Measurements from ENCODE around the gene A4GALT.
A peak's percentile ranks its signal among the peaks of the same experiment; 100 is the strongest.

Gene A4GALT

GRCh38 chr22:42719656-42720262 lies 911 bp downstream of the A4GALT start:
- H3K27ac Mint-ChIP-seq: peak overlapping the region; percentile 34

GRCh38 chr22:42719133-42719532 lies 1.5 kb downstream of the A4GALT start:
- H3K27me3 Mint-ChIP-seq: peaks cover 46% of the 10 kb centered on the region
- no peak for ATAC-seq
- H3K4me3 Mint-ChIP-seq: peak overlapping the region; percentile 77
- H3K4me1 Mint-ChIP-seq: peaks cover 55% of the 10 kb centered on the region
- H3K27ac Mint-ChIP-seq: peak overlapping the region; percentile 34
- H3K9me3 Mint-ChIP-seq: no peaks in the 10 kb centered on the region
- H3K36me3 Mint-ChIP-seq: no peaks in the 10 kb centered on the region

More at GRCh38 chr22:42719656-42720262, 911 bp downstream of the A4GALT start:
- ATAC-seq: no peak
- peaks cover 51% of the 10 kb centered on the region for H3K27me3 Mint-ChIP-seq
- H3K4me3 Mint-ChIP-seq: peak overlapping the region; percentile 77
- H3K36me3 Mint-ChIP-seq: no peaks in the 10 kb centered on the region
- H3K4me1 Mint-ChIP-seq: peaks cover 55% of the 10 kb centered on the region
- H3K9me3 Mint-ChIP-seq: no peaks in the 10 kb centered on the region

GRCh38 chr22:42717197-42717928 lies 3.3 kb downstream of the A4GALT start:
- H3K4me3 Mint-ChIP-seq: peak overlapping the region; percentile 40
- ATAC-seq: peak; percentile 59

GRCh38 chr22:42716649-42717127 lies 4.0 kb downstream of the A4GALT start:
- H3K4me1 Mint-ChIP-seq: peaks cover 60% of the 10 kb centered on the region
- peaks cover 7% of the 10 kb centered on the region for H3K36me3 Mint-ChIP-seq
- H3K27ac Mint-ChIP-seq: peak overlapping the region; percentile 20
- peak; percentile 87 for ATAC-seq
- H3K27me3 Mint-ChIP-seq: peaks cover 27% of the 10 kb centered on the region
- peak overlapping the region; percentile 19 for H3K4me3 Mint-ChIP-seq
- no peaks in the 10 kb centered on the region for H3K9me3 Mint-ChIP-seq

More at GRCh38 chr22:42717197-42717928, 3.3 kb downstream of the A4GALT start:
- Mint-ChIP-seq H3K36me3 (peaks cover 6% of the 10 kb centered on the region), H3K4me1 (peaks cover 56% of the 10 kb centered on the region), H3K27me3 (peaks cover 28% of the 10 kb centered on the region), H3K9me3 (no peaks in the 10 kb centered on the region), H3K27ac (peak overlapping the region; percentile 20)

GRCh38 chr22:42716221-42716620 lies 4.4 kb downstream of the A4GALT start:
- H3K9me3 Mint-ChIP-seq: no peaks in the 10 kb centered on the region
- H3K36me3 Mint-ChIP-seq: peaks cover 11% of the 10 kb centered on the region
- H3K27ac Mint-ChIP-seq: peak overlapping the region; percentile 20
- peaks cover 27% of the 10 kb centered on the region for H3K27me3 Mint-ChIP-seq
- H3K4me3 Mint-ChIP-seq: peak overlapping the region; percentile 19
- peaks cover 60% of the 10 kb centered on the region for H3K4me1 Mint-ChIP-seq
- ATAC-seq: no peak

GRCh38 chr22:42714768-42715390 lies 5.8 kb downstream of the A4GALT start:
- H3K27ac Mint-ChIP-seq: peak overlapping the region; percentile 4
- peaks cover 16% of the 10 kb centered on the region for H3K36me3 Mint-ChIP-seq
- H3K9me3 Mint-ChIP-seq: no peaks in the 10 kb centered on the region
- H3K4me1 Mint-ChIP-seq: peaks cover 59% of the 10 kb centered on the region
- ATAC-seq: no peak
- H3K27me3 Mint-ChIP-seq: peaks cover 26% of the 10 kb centered on the region
- no peak overlapping the region for H3K4me3 Mint-ChIP-seq

- ATAC-seq: no peak
- no peak overlapping the region for H3K4me3 Mint-ChIP-seq
- peaks cover 16% of the 10 kb centered on the region for H3K36me3 Mint-ChIP-seq
- H3K4me1 Mint-ChIP-seq: peaks cover 54% of the 10 kb centered on the region
- H3K9me3 Mint-ChIP-seq: no peaks in the 10 kb centered on the region
- peaks cover 20% of the 10 kb centered on the region for H3K27me3 Mint-ChIP-seq
- H3K27ac Mint-ChIP-seq: peak overlapping the region; percentile 4
Measured at GRCh38 chr22:42714308-42714707, 6.4 kb downstream of the A4GALT start.

- peaks cover 36% of the 10 kb centered on the region for H3K4me1 Mint-ChIP-seq
- H3K27ac Mint-ChIP-seq: no peak overlapping the region
- peaks cover 3% of the 10 kb centered on the region for H3K9me3 Mint-ChIP-seq
- ATAC-seq: no peak
- H3K4me3 Mint-ChIP-seq: no peak overlapping the region
- H3K36me3 Mint-ChIP-seq: peaks cover 16% of the 10 kb centered on the region
- H3K27me3 Mint-ChIP-seq: peaks cover 24% of the 10 kb centered on the region
Measured at GRCh38 chr22:42711895-42712837, 8.5 kb downstream of the A4GALT start.

- peak; percentile 43 for ATAC-seq
- Mint-ChIP-seq H3K27me3 (peaks cover 24% of the 10 kb centered on the region), H3K36me3 (peaks cover 16% of the 10 kb centered on the region), H3K9me3 (peaks cover 3% of the 10 kb centered on the region), H3K4me3 (no peak overlapping the region), H3K4me1 (peaks cover 27% of the 10 kb centered on the region), H3K27ac (no peak overlapping the region)
Measured at GRCh38 chr22:42711281-42711731, 9.4 kb downstream of the A4GALT start.

GRCh38 chr22:42708417-42708816 lies 12.3 kb downstream of the A4GALT start:
- Mint-ChIP-seq H3K4me3 (no peak overlapping the region), H3K4me1 (peaks cover 22% of the 10 kb centered on the region), H3K27me3 (peaks cover 26% of the 10 kb centered on the region)

GRCh38 chr22:42707496-42707895 lies 13.2 kb downstream of the A4GALT start:
- Mint-ChIP-seq H3K4me3 (no peak overlapping the region), H3K27me3 (peaks cover 35% of the 10 kb centered on the region), H3K36me3 (peaks cover 10% of the 10 kb centered on the region), H3K27ac (no peak overlapping the region), H3K4me1 (peaks cover 16% of the 10 kb centered on the region), H3K9me3 (peaks cover 3% of the 10 kb centered on the region)
- ATAC-seq: no peak

More at GRCh38 chr22:42708417-42708816, 12.3 kb downstream of the A4GALT start:
- ATAC-seq: no peak
- H3K9me3 Mint-ChIP-seq: peaks cover 3% of the 10 kb centered on the region
- peaks cover 16% of the 10 kb centered on the region for H3K36me3 Mint-ChIP-seq
- H3K27ac Mint-ChIP-seq: no peak overlapping the region

- Mint-ChIP-seq H3K36me3 (no peaks in the 10 kb centered on the region), H3K4me1 (peaks cover 7% of the 10 kb centered on the region), H3K4me3 (no peak overlapping the region), H3K9me3 (peaks cover 3% of the 10 kb centered on the region), H3K27me3 (peaks cover 31% of the 10 kb centered on the region), H3K27ac (no peak overlapping the region)
- ATAC-seq: no peak
Measured at GRCh38 chr22:42704896-42705295, 15.8 kb downstream of the A4GALT start.

GRCh38 chr22:42702675-42703074 lies 18.0 kb downstream of the A4GALT start:
- Mint-ChIP-seq H3K27me3 (peaks cover 22% of the 10 kb centered on the region), H3K36me3 (no peaks in the 10 kb centered on the region), H3K9me3 (no peaks in the 10 kb centered on the region), H3K27ac (no peak overlapping the region), H3K4me1 (peaks cover 7% of the 10 kb centered on the region), H3K4me3 (no peak overlapping the region)
- no peak for ATAC-seq

- H3K27ac Mint-ChIP-seq: peak overlapping the region; percentile 25
- ATAC-seq: no peak
- no peaks in the 10 kb centered on the region for H3K9me3 Mint-ChIP-seq
- H3K4me3 Mint-ChIP-seq: peak overlapping the region; percentile 15
- H3K4me1 Mint-ChIP-seq: peaks cover 12% of the 10 kb centered on the region
- H3K36me3 Mint-ChIP-seq: no peaks in the 10 kb centered on the region
- H3K27me3 Mint-ChIP-seq: peaks cover 22% of the 10 kb centered on the region
Measured at GRCh38 chr22:42701694-42702093, 19.0 kb downstream of the A4GALT start.
